Epithelial cell of proximal tubule (primary cell): Measurements from ENCODE around the gene PEX11G. TPM values are rescaled to one million over a fixed set of nuclear protein-coding genes. Genes with fewer than 3 reads are reported as not detected.

Source experiments
- DNase-seq: peaks from one replicate; pipeline ENCODE4 v3.0.0-alpha.2; 2011; ENCODE audit warnings: low read depth
- H3K4me3 ChIP-seq: 2 replicates; pipeline ENCODE4 v1.5.1; 2011; ENCODE audit warnings: low read depth, mild to moderate bottlenecking, low read length
- total RNA-seq: library from RNA; depleted of rRNA; stranded (reverse); fragments of >200 nt; gene quantifications from 2 replicates; pipeline ENCODE4 v1.2.3, GENCODE V29; 2015
- TF ChIP-seq, protein P1 (sequence below): conservative IDR thresholded peaks from 2 replicates; pipeline ENCODE4 v1.5.1; 2012; ENCODE audit warnings: low read depth, mild to moderate bottlenecking, low read length

PEX11G gene
- total RNA-seq, 1 donor from 2014 or later: 6.2 TPM

DNA sequence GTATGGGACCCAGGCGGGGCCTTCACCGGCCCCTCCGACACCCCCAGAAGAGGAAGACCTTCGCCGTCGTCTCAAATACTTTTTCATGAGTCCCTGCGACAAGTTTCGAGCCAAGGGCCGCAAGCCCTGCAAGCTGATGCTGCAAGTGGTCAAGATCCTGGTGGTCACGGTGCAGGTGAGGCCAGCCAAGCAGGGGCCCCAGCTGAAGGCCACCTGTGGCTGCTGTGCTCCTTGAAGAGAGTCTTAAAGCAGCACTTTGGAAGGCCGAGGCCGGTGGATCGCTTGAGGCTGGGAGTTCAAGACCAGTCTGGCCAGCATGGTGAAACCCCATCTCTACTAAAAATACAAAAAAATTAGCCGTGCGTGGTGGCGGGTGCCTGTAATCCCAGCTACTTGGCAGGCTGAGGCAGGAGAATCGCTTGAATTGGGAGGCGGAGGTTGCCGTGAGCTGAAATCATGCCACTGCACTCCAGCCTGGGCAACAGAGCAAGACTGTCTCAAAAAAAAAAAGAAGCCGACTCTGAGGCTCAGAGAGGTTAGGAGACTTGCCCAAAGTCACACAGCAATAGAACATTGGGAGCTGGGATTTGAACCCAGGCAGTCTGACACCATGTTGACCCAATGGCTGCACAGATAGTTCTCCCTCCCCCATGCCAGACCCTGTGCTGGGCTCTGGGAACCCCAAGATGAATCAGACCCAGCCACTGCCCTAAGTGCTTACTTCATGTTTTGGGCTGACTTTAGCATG lies 36.3 kb upstream of the PEX11G start:
- DNase-seq: no peak
- H3K4me3 ChIP-seq: no peak overlapping the region
- TF ChIP-seq, protein P1, sequence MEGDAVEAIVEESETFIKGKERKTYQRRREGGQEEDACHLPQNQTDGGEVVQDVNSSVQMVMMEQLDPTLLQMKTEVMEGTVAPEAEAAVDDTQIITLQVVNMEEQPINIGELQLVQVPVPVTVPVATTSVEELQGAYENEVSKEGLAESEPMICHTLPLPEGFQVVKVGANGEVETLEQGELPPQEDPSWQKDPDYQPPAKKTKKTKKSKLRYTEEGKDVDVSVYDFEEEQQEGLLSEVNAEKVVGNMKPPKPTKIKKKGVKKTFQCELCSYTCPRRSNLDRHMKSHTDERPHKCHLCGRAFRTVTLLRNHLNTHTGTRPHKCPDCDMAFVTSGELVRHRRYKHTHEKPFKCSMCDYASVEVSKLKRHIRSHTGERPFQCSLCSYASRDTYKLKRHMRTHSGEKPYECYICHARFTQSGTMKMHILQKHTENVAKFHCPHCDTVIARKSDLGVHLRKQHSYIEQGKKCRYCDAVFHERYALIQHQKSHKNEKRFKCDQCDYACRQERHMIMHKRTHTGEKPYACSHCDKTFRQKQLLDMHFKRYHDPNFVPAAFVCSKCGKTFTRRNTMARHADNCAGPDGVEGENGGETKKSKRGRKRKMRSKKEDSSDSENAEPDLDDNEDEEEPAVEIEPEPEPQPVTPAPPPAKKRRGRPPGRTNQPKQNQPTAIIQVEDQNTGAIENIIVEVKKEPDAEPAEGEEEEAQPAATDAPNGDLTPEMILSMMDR: no peak

DNA sequence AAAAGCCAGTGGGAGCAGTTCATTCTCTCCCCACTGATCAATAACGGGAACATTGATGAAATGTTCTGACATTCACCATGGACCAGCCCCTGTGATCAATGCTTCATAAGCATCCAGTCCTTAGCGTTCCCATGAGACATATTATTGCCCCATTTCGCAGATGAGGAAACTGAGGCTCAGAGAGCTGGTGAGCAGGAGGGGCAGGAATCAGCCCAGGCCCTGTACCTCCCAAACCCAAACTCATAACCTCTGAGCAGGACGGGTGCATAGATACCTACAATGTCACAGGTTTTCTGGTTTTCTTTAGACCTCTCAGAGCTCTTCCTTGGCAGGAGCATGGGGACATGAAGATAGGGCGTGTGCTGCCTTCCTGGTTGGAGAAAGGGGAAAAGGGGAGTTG lies 35.7 kb upstream of the PEX11G start:
- TF ChIP-seq, protein P1: no peak
- no peak for DNase-seq
- no peak overlapping the region for H3K4me3 ChIP-seq

DNA sequence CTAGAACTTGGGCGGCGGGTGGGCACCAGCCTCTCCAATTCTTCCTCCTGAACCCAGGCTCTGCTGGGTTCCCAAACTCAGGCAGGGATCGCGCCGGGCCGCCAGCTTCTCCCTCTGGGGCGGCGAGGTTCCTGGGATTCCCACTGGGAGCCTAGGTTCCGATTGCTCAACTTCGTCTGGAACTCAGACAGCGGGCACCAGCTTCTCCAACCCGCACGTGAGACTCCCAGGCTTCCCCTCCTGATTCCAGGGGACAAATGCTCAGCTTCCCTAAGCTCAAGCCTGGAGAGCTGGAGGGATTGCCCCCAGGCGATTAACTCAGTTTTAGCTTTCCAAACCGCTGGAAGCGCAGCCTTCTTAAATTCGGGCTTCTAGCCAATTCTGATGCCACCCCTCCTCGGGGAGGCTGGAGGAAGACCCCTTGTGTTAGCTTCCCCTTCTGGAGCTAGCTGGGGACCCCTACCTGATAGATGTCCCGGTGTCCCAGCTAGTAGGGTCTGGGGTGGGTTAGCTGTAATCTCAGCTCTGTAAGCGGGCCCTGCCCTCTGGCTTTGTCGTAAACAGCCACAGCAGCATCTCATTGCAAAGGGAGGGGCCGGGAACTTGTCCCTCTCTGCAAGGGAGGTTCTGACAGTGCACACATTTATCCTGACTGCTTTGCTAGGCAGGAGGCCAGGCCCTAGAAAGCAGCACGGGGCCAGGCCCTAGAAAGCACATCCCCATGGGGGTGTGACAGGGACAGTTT lies 34.3 kb upstream of the PEX11G start:
- TF ChIP-seq, protein P1: no peak
- no peak for DNase-seq

DNA sequence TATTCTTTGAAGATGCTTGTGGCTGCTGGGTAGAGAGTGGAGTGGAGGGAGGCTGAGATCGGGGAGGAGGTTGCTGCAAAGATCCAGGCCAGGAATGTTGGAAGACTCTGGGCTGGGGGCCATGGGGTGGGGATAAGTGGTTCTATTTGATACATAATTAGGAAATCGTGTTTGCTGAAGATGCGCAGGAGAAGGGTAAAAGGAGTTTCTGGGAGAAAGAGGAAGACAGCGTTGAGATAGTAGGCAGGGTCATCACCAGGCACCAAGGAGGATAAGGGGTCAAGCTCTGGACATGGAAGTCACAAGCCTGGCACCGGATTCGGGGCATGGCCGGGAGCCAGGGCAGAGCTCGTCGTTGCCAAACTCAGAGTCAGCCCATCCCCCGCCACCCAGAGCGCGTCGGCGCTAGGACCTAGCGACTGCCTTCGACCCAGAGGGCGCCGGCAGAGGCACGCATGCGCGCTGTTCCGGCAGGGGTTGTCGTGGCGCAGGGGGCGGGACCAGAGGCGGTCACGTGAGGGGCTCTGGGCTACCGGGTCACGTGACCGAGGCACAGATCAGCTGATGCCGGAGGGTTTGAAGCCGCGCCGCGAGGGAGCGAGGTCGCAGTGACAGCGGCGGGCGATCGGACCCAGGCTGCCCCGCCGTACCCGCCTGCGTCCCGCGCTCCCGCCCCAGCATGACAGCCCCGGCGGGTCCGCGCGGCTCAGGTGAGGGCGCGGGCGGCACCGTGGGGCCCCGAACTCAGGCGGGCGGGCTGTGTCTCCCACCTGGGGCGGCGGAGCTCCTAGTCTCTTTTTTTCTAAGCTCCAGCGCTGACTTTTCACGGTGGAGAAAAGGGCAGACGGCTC lies 33.5 kb upstream of the PEX11G start, which contains the start of gene MCOLN1:
Gene MCOLN1 (plus strand): TSS at position 553 of the 851 bp plus-strand sequence. CDS start 127 bp downstream, at position 680.
- TF ChIP-seq, protein P1: no peak
- DNase-seq: no peak
- peak within 1 kb of the TSS; percentile 78 for H3K4me3 ChIP-seq

More for the DNA sequence above, 34.3 kb upstream of the PEX11G start:
- H3K4me3 ChIP-seq: peak overlapping the region; percentile 78

DNA sequence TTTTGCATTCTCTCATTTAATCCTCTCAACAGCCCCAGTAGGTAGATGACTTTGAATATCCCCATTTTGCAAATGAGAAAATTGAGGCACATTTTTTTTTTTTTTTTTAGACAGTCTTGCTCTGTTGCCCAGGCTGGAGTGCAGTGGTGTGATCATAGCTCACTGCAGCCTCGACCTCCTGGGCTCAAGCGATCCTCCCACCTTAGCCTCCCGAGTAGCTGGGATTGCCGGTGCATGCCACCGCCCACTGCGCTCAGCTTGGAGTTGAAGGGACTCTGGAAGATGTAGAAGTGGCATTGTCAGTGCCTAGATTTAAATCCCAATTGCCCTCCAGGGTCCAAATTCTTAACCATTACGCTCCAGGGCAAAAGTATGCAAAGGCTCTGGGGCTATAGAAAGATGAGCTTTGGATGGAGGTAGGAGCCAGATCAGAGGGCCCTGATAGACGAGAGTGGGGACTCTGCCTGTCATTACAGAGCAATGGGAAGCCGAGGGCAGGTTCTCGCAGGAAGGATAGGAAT lies 32.8 kb upstream of the PEX11G start:
- H3K4me3 ChIP-seq: peak overlapping the region; percentile 78
- DNase-seq: no peak
- TF ChIP-seq, protein P1: no peak
